ENCODE results near the gene MED16. TPM values are rescaled to one million over a fixed set of nuclear protein-coding genes. Genes with fewer than 3 reads are reported as not detected.

The MED16 gene
- total and polyA plus RNA-seq, 7 experiments from 2014 or later, result 47.5 to 142 (median 67.6) TPM

GRCh38 chr19:873561-874041, 19.4 kb downstream of the MED16 start:
- H3K4me1 ChIP-seq (ENCODE audit: control insufficient read depth in 2 of 2, insufficient read depth in 2 of 2, low read length in 2 of 2), result peaks cover 8 to 14% of the 10 kb centered on the region in 2 donors
- Mint-ChIP-seq H3K27ac (peak overlapping the region in 2 of 9 donors; percentile 46 to 86), H3K36me3 (peaks cover 0 to 9% (median 3%) of the 10 kb centered on the region in 5 donors), H3K4me1 (peaks cover 0 to 24% (median 10%) of the 10 kb centered on the region in 7 donors), H3K9me3 (peaks cover 0 to 8% (median 0%) of the 10 kb centered on the region in 11 donors), H3K4me3 (no peak overlapping the region), H3K27me3 (peaks cover 0 to 2% (median 0%) of the 10 kb centered on the region in 5 donors)
- POLR2A ChIA-PET, result interaction anchor here (1.5 to 1.9 kb wide), 2 partner anchors 10 to 19 kb away, joined by 4 to 7 read pairs; partner anchors contain the start of genes MED16 and RNU6-9
- H3K4me3 ChIP-seq (ENCODE audit: low read length), result no peak overlapping the region
- no peak for ATAC-seq
- CTCF ChIA-PET, result interaction anchor here (1.1 kb wide), 1 partner anchor 10 kb away, joined by 3 read pairs; no protein-coding TSS in a partner anchor
- no peaks in the 10 kb centered on the region for H3K9me3 ChIP-seq (ENCODE audit: control insufficient read depth in 2 of 3, low read length in 3 of 3)
- no peaks in the 10 kb centered on the region for H3K27me3 ChIP-seq (ENCODE audit: control insufficient read depth in 2 of 2, insufficient read depth in 2 of 2, low read length in 2 of 2)
- H3K36me3 ChIP-seq (ENCODE audit: control insufficient read depth in 2 of 3, insufficient read depth in 3 of 3, low read length in 3 of 3), result peaks cover 0 to 43% (median 0%) of the 10 kb centered on the region in 3 experiments
- no peak for DNase-seq
- intact Hi-C loops (cut with micrococcal nuclease), result loop anchor here (1.0 to 2.0 kb wide), 5 partner anchors 11 to 189 kb away; partner anchors contain the start of genes MED16 (in 2 of the 2), RNU6-9 (in 2 of the 2) and PTBP1 (in 1 of the 2)
- H3K27ac ChIP-seq (ENCODE audit: low read depth, low read length), result no peak overlapping the region

GRCh38 chr19:873084-873483, 19.9 kb downstream of the MED16 start:
- Mint-ChIP-seq H3K27ac (peak overlapping the region in 8 of 9 donors; percentile 46 to 95 (median 88)), H3K4me3 (peak overlapping the region in 7 of 10 donors; percentile 36 to 86 (median 76)), H3K27me3 (peaks cover 0 to 2% (median 0%) of the 10 kb centered on the region in 5 donors), H3K4me1 (peaks cover 0 to 24% (median 12%) of the 10 kb centered on the region in 7 donors), H3K36me3 (peaks cover 0 to 10% (median 3%) of the 10 kb centered on the region in 5 donors), H3K9me3 (peaks cover 0 to 8% (median 0%) of the 10 kb centered on the region in 11 donors)
- Histone ChIP-seq H3K36me3 (ENCODE audit: control insufficient read depth in 2 of 3, insufficient read depth in 3 of 3, low read length in 3 of 3) (peaks cover 0 to 49% (median 0%) of the 10 kb centered on the region in 3 experiments), H3K4me3 (ENCODE audit: low read length) (no peak overlapping the region), H3K9me3 (ENCODE audit: control insufficient read depth in 2 of 3, low read length in 3 of 3) (no peaks in the 10 kb centered on the region), H3K27me3 (ENCODE audit: control insufficient read depth in 2 of 2, insufficient read depth in 2 of 2, low read length in 2 of 2) (no peaks in the 10 kb centered on the region), H3K4me1 (ENCODE audit: control insufficient read depth in 2 of 2, insufficient read depth in 2 of 2, low read length in 2 of 2) (peaks cover 8 to 14% of the 10 kb centered on the region in 2 donors), H3K27ac (ENCODE audit: low read depth, low read length) (no peak overlapping the region)
- intact Hi-C loops (cut with micrococcal nuclease), result loop anchor here (1.0 to 2.0 kb wide), 5 partner anchors 11 to 190 kb away; partner anchors contain the start of genes MED16 (in 2 of the 2), RNU6-9 (in 2 of the 2) and PTBP1 (in 1 of the 2)
- DNase-seq (peak; percentile 43 to 89 (median 78)), ATAC-seq (peak; percentile 92)
- CTCF ChIA-PET, result interaction anchor here (1.1 kb wide), 1 partner anchor 10 kb away, joined by 3 read pairs; no protein-coding TSS in a partner anchor
- POLR2A ChIA-PET, result interaction anchor here (0.8 to 1.9 kb wide), 5 partner anchors 9 to 41 kb away, joined by 3 to 10 read pairs (median 4); no protein-coding TSS in a partner anchor

GRCh38 chr19:872266-872951, 20.6 kb downstream of the MED16 start:
- peak overlapping the region; percentile 37 for H3K4me3 ChIP-seq (ENCODE audit: low read length)
- peaks cover 0 to 2% (median 0%) of the 10 kb centered on the region in 5 donors for H3K27me3 Mint-ChIP-seq
- H3K4me1 Mint-ChIP-seq, result peaks cover 0 to 27% (median 12%) of the 10 kb centered on the region in 7 donors

GRCh38 chr19:871446-872265, 21.3 kb downstream of the MED16 start:
- Mint-ChIP-seq H3K4me1 (peaks cover 0 to 29% (median 13%) of the 10 kb centered on the region in 7 donors), H3K27me3 (peaks cover 0 to 2% (median 0%) of the 10 kb centered on the region in 5 donors), H3K27ac (peak overlapping the region; percentile 72 to 95 (median 92)), H3K4me3 (peak overlapping the region; percentile 42 to 86 (median 80)), H3K9me3 (peaks cover 0 to 8% (median 0%) of the 10 kb centered on the region in 11 donors), H3K36me3 (peaks cover 3 to 15% (median 7%) of the 10 kb centered on the region in 5 donors)
- H3K4me3 ChIP-seq (ENCODE audit: low read length), result peak overlapping the region; percentile 37
- H3K4me1 ChIP-seq (ENCODE audit: control insufficient read depth in 2 of 2, insufficient read depth in 2 of 2, low read length in 2 of 2), result peaks cover 8 to 14% of the 10 kb centered on the region in 2 donors
- ChIA-PET POLR2A (interaction anchor here (0.8 to 1.8 kb wide), 6 partner anchors 8 to 49 kb away, joined by 3 to 10 read pairs (median 4); partner anchors contain the start of genes MED16 and RNU6-9), CTCF (interaction anchor here (1.4 kb wide), 1 partner anchor 50 kb away, joined by 4 read pairs; no protein-coding TSS in a partner anchor)
- no peak for ATAC-seq
- intact Hi-C loops (cut with micrococcal nuclease), result loop anchor here (1.0 to 2.0 kb wide), 6 partner anchors 9 to 191 kb away; partner anchors contain the start of genes MED16 (in 1 of the 2), PTBP1 (in 1 of the 2), R3HDM4 (in 1 of the 2) and RNU6-9 (in 1 of the 2)
- peak in 1 of 9 donors; percentile 31 for DNase-seq
- H3K27me3 ChIP-seq (ENCODE audit: control insufficient read depth in 2 of 2, insufficient read depth in 2 of 2, low read length in 2 of 2), result no peaks in the 10 kb centered on the region
- H3K36me3 ChIP-seq (ENCODE audit: control insufficient read depth in 2 of 3, insufficient read depth in 3 of 3, low read length in 3 of 3), result peaks cover 0 to 58% (median 0%) of the 10 kb centered on the region in 3 experiments
- H3K9me3 ChIP-seq (ENCODE audit: control insufficient read depth in 2 of 3, low read length in 3 of 3), result no peaks in the 10 kb centered on the region
- H3K27ac ChIP-seq (ENCODE audit: low read depth, low read length), result peak overlapping the region; percentile 54

More at GRCh38 chr19:872266-872951, 20.6 kb downstream of the MED16 start:
- DNase-seq (peak; percentile 63 to 91 (median 80)), ATAC-seq (peak; percentile 86)
- intact Hi-C loops (cut with micrococcal nuclease), result loop anchor here (1.0 to 2.0 kb wide), 6 partner anchors 10 to 190 kb away; partner anchors contain the start of genes MED16 (in 1 of the 2), PTBP1 (in 1 of the 2), R3HDM4 (in 1 of the 2) and RNU6-9 (in 1 of the 2)
- Histone ChIP-seq H3K27me3 (ENCODE audit: control insufficient read depth in 2 of 2, insufficient read depth in 2 of 2, low read length in 2 of 2) (no peaks in the 10 kb centered on the region), H3K27ac (ENCODE audit: low read depth, low read length) (peak overlapping the region; percentile 54), H3K4me1 (ENCODE audit: control insufficient read depth in 2 of 2, insufficient read depth in 2 of 2, low read length in 2 of 2) (peaks cover 8 to 14% of the 10 kb centered on the region in 2 donors), H3K9me3 (ENCODE audit: control insufficient read depth in 2 of 3, low read length in 3 of 3) (no peaks in the 10 kb centered on the region), H3K36me3 (ENCODE audit: control insufficient read depth in 2 of 3, insufficient read depth in 3 of 3, low read length in 3 of 3) (peaks cover 0 to 55% (median 0%) of the 10 kb centered on the region in 3 experiments)
- POLR2A ChIA-PET, result interaction anchor here (0.8 to 1.8 kb wide), 6 partner anchors 9 to 48 kb away, joined by 3 to 10 read pairs (median 4); no protein-coding TSS in a partner anchor
- peaks cover 0 to 8% (median 0%) of the 10 kb centered on the region in 11 donors for H3K9me3 Mint-ChIP-seq
- peak overlapping the region; percentile 86 to 95 (median 92) for H3K27ac Mint-ChIP-seq
- CTCF ChIA-PET, result interaction anchor here (1.4 kb wide), 1 partner anchor 49 kb away, joined by 4 read pairs; no protein-coding TSS in a partner anchor
- peak overlapping the region; percentile 72 to 86 (median 82) for H3K4me3 Mint-ChIP-seq
- peaks cover 3 to 13% (median 5%) of the 10 kb centered on the region in 5 donors for H3K36me3 Mint-ChIP-seq

GRCh38 chr19:870963-871401, 22.0 kb downstream of the MED16 start:
- ATAC-seq (no peak), DNase-seq (no peak)
- Mint-ChIP-seq H3K9me3 (peaks cover 0 to 8% (median 0%) of the 10 kb centered on the region in 11 donors), H3K36me3 (peaks cover 3 to 15% (median 7%) of the 10 kb centered on the region in 5 donors), H3K27me3 (peaks cover 0 to 2% (median 0%) of the 10 kb centered on the region in 5 donors), H3K27ac (peak overlapping the region in 4 of 9 donors; percentile 71 to 92 (median 89)), H3K4me1 (peaks cover 0 to 29% (median 13%) of the 10 kb centered on the region in 7 donors), H3K4me3 (peak overlapping the region in 2 of 10 donors; percentile 63 to 86)
- peaks cover 0 to 52% (median 0%) of the 10 kb centered on the region in 3 experiments for H3K36me3 ChIP-seq (ENCODE audit: control insufficient read depth in 2 of 3, insufficient read depth in 3 of 3, low read length in 3 of 3)
- no peak overlapping the region for H3K4me3 ChIP-seq (ENCODE audit: low read length)
- ChIA-PET CTCF (interaction anchor here (1.4 kb wide), 1 partner anchor 50 kb away, joined by 4 read pairs; no protein-coding TSS in a partner anchor), POLR2A (interaction anchor here (1.3 to 1.8 kb wide), 2 partner anchors 8 to 44 kb away, joined by 4 to 5 read pairs; no protein-coding TSS in a partner anchor)
- intact Hi-C loops (cut with micrococcal nuclease), result no loop called here
- H3K9me3 ChIP-seq (ENCODE audit: control insufficient read depth in 2 of 3, low read length in 3 of 3), result no peaks in the 10 kb centered on the region
- no peak overlapping the region for H3K27ac ChIP-seq (ENCODE audit: low read depth, low read length)
- H3K4me1 ChIP-seq (ENCODE audit: control insufficient read depth in 2 of 2, insufficient read depth in 2 of 2, low read length in 2 of 2), result peaks cover 8 to 14% of the 10 kb centered on the region in 2 donors
- H3K27me3 ChIP-seq (ENCODE audit: control insufficient read depth in 2 of 2, insufficient read depth in 2 of 2, low read length in 2 of 2), result no peaks in the 10 kb centered on the region

Measured in naive thymus-derived CD4-positive, alpha-beta T cell (primary cell).